Dermis blood vessel endothelial cell (primary cell): ENCODE data around the gene KNTC1. TPM values are rescaled to one million over a fixed set of nuclear protein-coding genes. Genes with fewer than 3 reads are reported as not detected.
"Not testable (repeated sequence)": the region's sequence is repeated elsewhere in the genome, so short reads cannot be mapped to it uniquely, and the experiment has no call there.

ENCODE experiments used
- DNase-seq: peaks from one replicate; pipeline ENCODE4 v3.0.0; 2010
- total RNA-seq: library from RNA; depleted of rRNA; stranded (reverse); fragments of >200 nt; gene quantifications from 2 replicates; pipeline ENCODE4 v1.2.3, GENCODE V29; 2014

KNTC1 gene
- total RNA-seq, 1 donor from 2014 or later: 24.5 TPM

GRCh38 chr12:122506393-122506938, 20.6 kb upstream of the KNTC1 start:
- DNase-seq: no peak

GRCh38 chr12:122508163-122508562, 18.9 kb upstream of the KNTC1 start:
- DNase-seq: no peak

- DNase-seq: not testable (repeated sequence)
Observed at GRCh38 chr12:122513028-122513427, 14.0 kb upstream of the KNTC1 start.

GRCh38 chr12:122513660-122514059, 13.4 kb upstream of the KNTC1 start:
- no peak for DNase-seq

GRCh38 chr12:122515275-122515674, 11.8 kb upstream of the KNTC1 start:
- no peak for DNase-seq

GRCh38 chr12:122516544-122517361, 10.3 kb upstream of the KNTC1 start:
- DNase-seq: no peak

- DNase-seq: no peak
Observed at GRCh38 chr12:122517877-122518276, 9.2 kb upstream of the KNTC1 start.

GRCh38 chr12:122518908-122519307, 8.1 kb upstream of the KNTC1 start:
- no peak for DNase-seq

GRCh38 chr12:122519418-122519817, 7.6 kb upstream of the KNTC1 start:
- DNase-seq: no peak

GRCh38 chr12:122520676-122521075, 6.4 kb upstream of the KNTC1 start:
- no peak for DNase-seq

GRCh38 chr12:122523280-122523679, 3.8 kb upstream of the KNTC1 start:
- no peak for DNase-seq

- no peak for DNase-seq
Observed at GRCh38 chr12:122523846-122524718, 3.0 kb upstream of the KNTC1 start.

- DNase-seq: peak; percentile 68
Observed at GRCh38 chr12:122527478-122527944, 462 bp downstream of the KNTC1 start.

GRCh38 chr12:122528582-122528981, 1.5 kb downstream of the KNTC1 start:
- no peak for DNase-seq

GRCh38 chr12:122528992-122529391, 1.9 kb downstream of the KNTC1 start:
- no peak for DNase-seq

- no peak for DNase-seq
Observed at GRCh38 chr12:122533856-122534255, 6.8 kb downstream of the KNTC1 start.

GRCh38 chr12:122537021-122537420, 10.0 kb downstream of the KNTC1 start:
- no peak for DNase-seq

GRCh38 chr12:122538496-122538895, 11.4 kb downstream of the KNTC1 start:
- DNase-seq: no peak

GRCh38 chr12:122544537-122544936, 17.5 kb downstream of the KNTC1 start:
- DNase-seq: no peak

GRCh38 chr12:122545855-122546254, 18.8 kb downstream of the KNTC1 start:
- DNase-seq: no peak

- no peak for DNase-seq
Observed at GRCh38 chr12:122547330-122547729, 20.3 kb downstream of the KNTC1 start.

- DNase-seq: no peak
Observed at GRCh38 chr12:122558745-122559641, 31.9 kb downstream of the KNTC1 start.
